ENCODE data around the gene ROBO1.

The ROBO1 gene

DNA sequence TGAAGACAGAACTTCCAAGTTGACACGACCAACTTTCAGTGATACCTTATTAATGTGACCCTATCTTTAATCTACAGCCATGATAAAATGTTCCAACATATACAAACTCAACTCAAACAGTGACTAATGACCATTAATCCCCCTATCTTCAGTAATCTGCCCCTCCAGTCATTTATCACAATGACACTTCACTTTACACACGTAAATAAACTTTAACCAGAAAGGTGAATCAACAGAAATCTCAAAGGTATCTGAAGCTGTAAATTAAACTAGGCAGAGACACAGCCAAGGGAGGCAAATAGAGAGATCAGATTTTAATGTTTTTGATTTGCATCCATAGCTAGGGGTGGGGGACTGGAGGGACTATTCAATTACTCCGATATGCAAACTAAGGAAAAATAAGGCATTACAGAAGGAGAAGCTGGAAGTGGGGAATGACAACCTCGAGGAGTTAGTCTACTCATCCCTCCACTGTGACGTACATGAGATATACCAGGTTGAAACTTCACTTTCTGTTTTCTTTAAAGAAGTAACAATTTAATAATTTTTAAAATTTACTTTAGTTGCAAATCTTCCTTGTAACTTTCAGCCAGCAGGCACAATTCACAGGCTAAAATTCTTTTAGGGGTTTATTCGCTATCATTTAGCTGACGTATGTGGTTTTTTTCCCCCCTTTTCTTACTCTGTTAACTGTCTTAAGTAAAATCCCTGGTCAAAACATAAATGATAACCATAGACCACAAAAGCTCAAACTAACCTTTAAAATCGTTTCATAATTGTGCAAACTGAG lies 751.0 kb downstream of the ROBO1 start:
- Histone ChIP-seq H3K27ac (ENCODE audit: low read length) (no peak overlapping the region), H3K27me3 (ENCODE audit: insufficient read depth, low read length) (no peaks in the 10 kb centered on the region), H3K4me3 (ENCODE audit: low read length) (peak overlapping the region; percentile 99), H3K36me3 (ENCODE audit: insufficient read depth, low read depth, low read length) (no peaks in the 10 kb centered on the region), H3K9ac (ENCODE audit: low read depth, low read length) (peak overlapping the region; percentile 95; the same call in 1 of the 2 replicates), H3K9me3 (ENCODE audit: insufficient read depth, low read depth, low read length) (no peaks in the 10 kb centered on the region), H3K4me1 (ENCODE audit: insufficient read depth, low read length) (peaks cover 15% of the 10 kb centered on the region; the same call in 1 of the 2 replicates)

GRCh38 chr3:79015854-79016253 lies 751.9 kb downstream of the ROBO1 start:
- Histone ChIP-seq H3K4me1 (ENCODE audit: insufficient read depth, low read length) (peaks cover 15% of the 10 kb centered on the region; the same call in 1 of the 2 replicates), H3K4me3 (ENCODE audit: low read length) (peak overlapping the region; percentile 99), H3K27ac (ENCODE audit: low read length) (no peak overlapping the region), H3K36me3 (ENCODE audit: insufficient read depth, low read depth, low read length) (no peaks in the 10 kb centered on the region), H3K9ac (ENCODE audit: low read depth, low read length) (peak overlapping the region; percentile 14; the same call in 1 of the 2 replicates), H3K9me3 (ENCODE audit: insufficient read depth, low read depth, low read length) (no peaks in the 10 kb centered on the region), H3K27me3 (ENCODE audit: insufficient read depth, low read length) (no peaks in the 10 kb centered on the region)

GRCh38 chr3:79012946-79013362 lies 754.8 kb downstream of the ROBO1 start:
- no peaks in the 10 kb centered on the region for H3K9me3 ChIP-seq (ENCODE audit: insufficient read depth, low read depth, low read length)
- H3K27me3 ChIP-seq (ENCODE audit: insufficient read depth, low read length) = no peaks in the 10 kb centered on the region
- H3K27ac ChIP-seq (ENCODE audit: low read length) = no peak overlapping the region
- H3K4me1 ChIP-seq (ENCODE audit: insufficient read depth, low read length) = peaks cover 12% of the 10 kb centered on the region; the same call in 1 of the 2 replicates
- no peak overlapping the region for H3K9ac ChIP-seq (ENCODE audit: low read depth, low read length)
- H3K36me3 ChIP-seq (ENCODE audit: insufficient read depth, low read depth, low read length) = no peaks in the 10 kb centered on the region
- peak overlapping the region; percentile 22; the same call in 1 of the 2 replicates for H3K4me3 ChIP-seq (ENCODE audit: low read length)

- peak overlapping the region; percentile 22; the same call in 1 of the 2 replicates for H3K4me3 ChIP-seq (ENCODE audit: low read length)
- no peaks in the 10 kb centered on the region for H3K27me3 ChIP-seq (ENCODE audit: insufficient read depth, low read length)
- no peaks in the 10 kb centered on the region for H3K36me3 ChIP-seq (ENCODE audit: insufficient read depth, low read depth, low read length)
- no peak overlapping the region for H3K9ac ChIP-seq (ENCODE audit: low read depth, low read length)
- peaks cover 12% of the 10 kb centered on the region; the same call in 1 of the 2 replicates for H3K4me1 ChIP-seq (ENCODE audit: insufficient read depth, low read length)
- H3K27ac ChIP-seq (ENCODE audit: low read length) = no peak overlapping the region
- H3K9me3 ChIP-seq (ENCODE audit: insufficient read depth, low read depth, low read length) = no peaks in the 10 kb centered on the region
Measured at GRCh38 chr3:79012530-79012913, 755.3 kb downstream of the ROBO1 start.

DNA sequence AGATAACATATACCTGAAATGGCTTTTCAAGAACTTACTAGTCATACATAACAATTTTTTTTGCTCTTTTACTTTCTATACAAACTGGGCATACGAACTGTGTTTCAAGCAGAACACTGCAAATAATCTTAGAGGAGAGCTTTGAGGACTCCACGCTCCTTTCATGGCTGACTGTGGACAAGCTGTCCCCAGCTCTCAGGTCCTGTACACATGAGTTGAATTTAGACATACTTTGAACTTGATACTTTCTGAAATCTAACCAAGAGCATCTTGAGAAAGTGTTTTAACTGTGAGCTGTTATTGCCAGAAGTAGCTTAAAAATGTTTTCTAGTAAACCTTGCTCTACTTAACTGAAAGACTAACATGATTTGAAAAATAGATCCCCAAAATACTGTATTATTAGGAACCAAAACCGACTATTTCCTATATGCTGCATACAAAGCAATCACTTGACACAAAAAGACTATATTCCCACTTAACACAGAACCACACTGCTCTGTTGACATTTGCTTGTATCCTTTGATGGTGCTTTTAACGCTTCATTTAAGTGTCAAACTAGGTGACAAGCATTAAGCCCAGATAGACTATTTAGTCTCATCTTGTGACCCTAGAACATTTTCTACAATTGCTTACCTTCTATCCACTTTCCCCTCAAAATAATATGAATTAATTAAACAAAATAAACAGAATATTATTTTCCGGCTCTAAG lies 755.8 kb downstream of the ROBO1 start:
- Histone ChIP-seq H3K4me1 (ENCODE audit: insufficient read depth, low read length) (peaks cover 12% of the 10 kb centered on the region; the same call in 1 of the 2 replicates), H3K36me3 (ENCODE audit: insufficient read depth, low read depth, low read length) (no peaks in the 10 kb centered on the region), H3K9me3 (ENCODE audit: insufficient read depth, low read depth, low read length) (no peaks in the 10 kb centered on the region), H3K9ac (ENCODE audit: low read depth, low read length) (no peak overlapping the region), H3K27me3 (ENCODE audit: insufficient read depth, low read length) (no peaks in the 10 kb centered on the region), H3K27ac (ENCODE audit: low read length) (no peak overlapping the region), H3K4me3 (ENCODE audit: low read length) (no peak overlapping the region)

- H3K4me3 ChIP-seq (ENCODE audit: low read length) = no peak overlapping the region
- H3K27me3 ChIP-seq (ENCODE audit: insufficient read depth, low read length) = no peaks in the 10 kb centered on the region
- H3K27ac ChIP-seq (ENCODE audit: low read length) = no peak overlapping the region
- no peak overlapping the region for H3K9ac ChIP-seq (ENCODE audit: low read depth, low read length)
- no peaks in the 10 kb centered on the region for H3K9me3 ChIP-seq (ENCODE audit: insufficient read depth, low read depth, low read length)
- no peaks in the 10 kb centered on the region for H3K36me3 ChIP-seq (ENCODE audit: insufficient read depth, low read depth, low read length)
- peaks cover 17% of the 10 kb centered on the region; the same call in 1 of the 2 replicates for H3K4me1 ChIP-seq (ENCODE audit: insufficient read depth, low read length)
Measured at GRCh38 chr3:79009861-79010260, 757.9 kb downstream of the ROBO1 start.

- H3K36me3 ChIP-seq (ENCODE audit: insufficient read depth, low read depth, low read length) = no peaks in the 10 kb centered on the region
- H3K4me1 ChIP-seq (ENCODE audit: insufficient read depth, low read length) = peaks cover 5% of the 10 kb centered on the region; the same call in 1 of the 2 replicates
- no peak overlapping the region for H3K4me3 ChIP-seq (ENCODE audit: low read length)
- H3K27me3 ChIP-seq (ENCODE audit: insufficient read depth, low read length) = no peaks in the 10 kb centered on the region
- H3K27ac ChIP-seq (ENCODE audit: low read length) = no peak overlapping the region
- H3K9me3 ChIP-seq (ENCODE audit: insufficient read depth, low read depth, low read length) = no peaks in the 10 kb centered on the region
- H3K9ac ChIP-seq (ENCODE audit: low read depth, low read length) = no peak overlapping the region
Measured at GRCh38 chr3:79006077-79006476, 761.7 kb downstream of the ROBO1 start.

DNA sequence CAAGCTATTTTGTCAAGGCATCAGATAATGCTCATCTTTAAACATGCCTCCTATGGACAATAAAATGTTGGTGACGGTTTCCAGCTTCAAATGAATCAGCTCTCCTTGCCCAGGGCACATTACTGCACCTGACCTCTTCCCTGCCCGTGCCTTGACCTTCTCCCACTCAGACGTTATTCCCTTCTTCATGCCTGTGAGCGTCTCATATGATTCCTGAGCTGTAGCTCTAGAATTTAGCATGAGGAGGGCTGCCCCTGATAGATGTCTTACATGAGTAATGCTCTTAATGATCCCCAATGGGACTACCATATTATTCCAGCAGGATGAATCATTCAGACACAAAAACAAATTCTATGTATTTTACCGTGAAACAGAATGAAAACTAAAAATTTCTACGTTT lies 762.7 kb downstream of the ROBO1 start:
- no peaks in the 10 kb centered on the region for H3K36me3 ChIP-seq (ENCODE audit: insufficient read depth, low read depth, low read length)
- H3K27me3 ChIP-seq (ENCODE audit: insufficient read depth, low read length) = no peaks in the 10 kb centered on the region
- no peak overlapping the region for H3K4me3 ChIP-seq (ENCODE audit: low read length)
- H3K27ac ChIP-seq (ENCODE audit: low read length) = no peak overlapping the region
- H3K9me3 ChIP-seq (ENCODE audit: insufficient read depth, low read depth, low read length) = no peaks in the 10 kb centered on the region
- peaks cover 5% of the 10 kb centered on the region; the same call in 1 of the 2 replicates for H3K4me1 ChIP-seq (ENCODE audit: insufficient read depth, low read length)
- no peak overlapping the region for H3K9ac ChIP-seq (ENCODE audit: low read depth, low read length)

DNA sequence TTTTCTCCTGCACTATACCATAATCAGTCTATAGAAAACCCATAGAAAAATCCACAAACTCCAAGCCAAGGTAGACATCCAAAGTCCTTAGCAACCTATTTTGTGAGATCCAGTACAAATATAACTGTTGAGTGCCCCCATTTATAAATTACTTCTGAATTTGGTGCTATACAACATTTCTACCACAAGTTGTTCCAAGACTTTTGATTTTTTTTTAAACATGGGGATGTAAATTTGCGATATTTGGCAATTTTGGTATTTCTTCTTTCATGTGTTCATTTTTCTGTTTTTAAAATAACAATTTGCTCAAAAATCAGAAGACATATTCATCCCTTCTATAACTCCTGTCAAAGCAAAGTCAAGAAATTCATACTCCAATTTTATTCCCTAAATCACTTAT lies 763.8 kb downstream of the ROBO1 start:
- Histone ChIP-seq H3K9me3 (ENCODE audit: insufficient read depth, low read depth, low read length) (no peaks in the 10 kb centered on the region), H3K9ac (ENCODE audit: low read depth, low read length) (no peak overlapping the region), H3K27ac (ENCODE audit: low read length) (no peak overlapping the region), H3K36me3 (ENCODE audit: insufficient read depth, low read depth, low read length) (no peaks in the 10 kb centered on the region), H3K4me1 (ENCODE audit: insufficient read depth, low read length) (peaks cover 5% of the 10 kb centered on the region; the same call in 1 of the 2 replicates), H3K4me3 (ENCODE audit: low read length) (no peak overlapping the region), H3K27me3 (ENCODE audit: insufficient read depth, low read length) (no peaks in the 10 kb centered on the region)

GRCh38 chr3:79002465-79003372 lies 765.1 kb downstream of the ROBO1 start:
- H3K27me3 ChIP-seq (ENCODE audit: insufficient read depth, low read length) = no peaks in the 10 kb centered on the region
- H3K4me3 ChIP-seq (ENCODE audit: low read length) = no peak overlapping the region
- no peak overlapping the region for H3K27ac ChIP-seq (ENCODE audit: low read length)
- H3K9ac ChIP-seq (ENCODE audit: low read depth, low read length) = no peak overlapping the region
- H3K36me3 ChIP-seq (ENCODE audit: insufficient read depth, low read depth, low read length) = no peaks in the 10 kb centered on the region
- H3K4me1 ChIP-seq (ENCODE audit: insufficient read depth, low read length) = peaks cover 5% of the 10 kb centered on the region; the same call in 1 of the 2 replicates
- no peaks in the 10 kb centered on the region for H3K9me3 ChIP-seq (ENCODE audit: insufficient read depth, low read depth, low read length)

DNA sequence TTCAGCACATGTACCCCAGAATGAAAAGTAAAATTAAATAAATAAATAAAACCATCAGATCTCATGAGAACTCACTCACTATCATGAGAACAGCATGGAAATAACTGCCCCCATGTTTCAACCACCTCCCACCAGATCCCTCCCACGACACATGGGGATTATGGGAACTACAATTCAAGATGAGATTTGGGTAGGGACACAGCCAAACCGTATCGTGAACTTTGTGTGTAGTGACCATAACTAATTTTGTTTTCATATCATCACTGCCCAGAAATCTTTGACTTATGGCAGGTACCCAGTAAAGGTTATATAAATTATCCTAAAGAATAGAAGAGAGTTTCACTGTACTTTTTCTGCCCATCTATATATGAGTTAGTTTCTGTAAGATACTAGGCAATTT lies 766.5 kb downstream of the ROBO1 start:
- no peaks in the 10 kb centered on the region for H3K36me3 ChIP-seq (ENCODE audit: insufficient read depth, low read depth, low read length)
- H3K27ac ChIP-seq (ENCODE audit: low read length) = no peak overlapping the region
- no peaks in the 10 kb centered on the region for H3K9me3 ChIP-seq (ENCODE audit: insufficient read depth, low read depth, low read length)
- H3K27me3 ChIP-seq (ENCODE audit: insufficient read depth, low read length) = no peaks in the 10 kb centered on the region
- no peak overlapping the region for H3K9ac ChIP-seq (ENCODE audit: low read depth, low read length)
- H3K4me3 ChIP-seq (ENCODE audit: low read length) = no peak overlapping the region
- H3K4me1 ChIP-seq (ENCODE audit: insufficient read depth, low read length) = peaks cover 4% of the 10 kb centered on the region; the same call in 1 of the 2 replicates
